Fibroblast of lung (primary cell): ENCODE results near the gene KCNH1. TPM values are rescaled to one million over a fixed set of nuclear protein-coding genes. Genes with fewer than 3 reads are reported as not detected.
A peak's percentile ranks its signal among the peaks of the same experiment; 100 is the strongest.

ENCODE experiments used
- DNase-seq, 2 donors: peaks; one replicate each; pipeline versions ENCODE4 v3.0.0 to v3.0.0-alpha.2; 2010; ENCODE audit warnings: low read depth in 2 of 2
- H2AFZ ChIP-seq: 2 replicates; pipeline ENCODE4 v1.5.1; 2012; ENCODE audit warnings: low read length, control low read depth, inconsistent platforms
- H3K27ac ChIP-seq: 2 replicates; pipeline ENCODE4 v1.5.1; 2011; ENCODE audit warnings: low read length, control low read depth; ENCODE audit not compliant: insufficient read depth
- H3K27me3 ChIP-seq: 2 replicates; pipeline ENCODE4 v1.5.1; 2011; ENCODE audit warnings: mild to moderate bottlenecking, low read length; ENCODE audit not compliant: control insufficient read depth, insufficient read depth
- H3K36me3 ChIP-seq: 2 replicates; pipeline ENCODE4 v1.5.1; 2011; ENCODE audit warnings: low read length; ENCODE audit not compliant: control insufficient read depth, insufficient read depth
- H3K4me1 ChIP-seq: 2 replicates; pipeline ENCODE4 v1.5.1; 2011; ENCODE audit warnings: low read length; ENCODE audit not compliant: control insufficient read depth, insufficient read depth; ENCODE audit errors: extremely low read depth
- H3K4me2 ChIP-seq: 2 replicates; pipeline ENCODE4 v1.5.1; 2011; ENCODE audit warnings: low read length, control low read depth; ENCODE audit not compliant: insufficient read depth; ENCODE audit errors: extremely low read depth
- H3K4me3 ChIP-seq, 4 experiments: fragments of 200-600 bp in 1 of 4; sonication (generic) in 1 of 4; replicated peaks in 1 of 4; 2 replicates each; pipeline ENCODE4 v1.5.1; 2011 to 2016; ENCODE audit warnings: low read length in 4 of 4, low read depth in 3 of 4, mild to moderate bottlenecking in 3 of 4, control low read depth in 2 of 4, inconsistent platforms in 1 of 4, mixed read lengths in 1 of 4; ENCODE audit not compliant: insufficient read depth in 1 of 4; ENCODE audit errors: control extremely low read depth in 1 of 4
- H3K79me2 ChIP-seq: 2 replicates; pipeline ENCODE4 v1.5.1; 2012; ENCODE audit warnings: mild to moderate bottlenecking, low read length, inconsistent platforms; ENCODE audit not compliant: control insufficient read depth, insufficient read depth
- H3K9ac ChIP-seq: 2 replicates; pipeline ENCODE4 v1.5.1; 2011; ENCODE audit warnings: mild to moderate bottlenecking, low read length, control low read depth; ENCODE audit not compliant: insufficient read depth
- H3K9me3 ChIP-seq: 2 replicates; pipeline ENCODE4 v1.5.1; 2012; ENCODE audit warnings: low read depth, low read length; ENCODE audit not compliant: control insufficient read depth, insufficient read depth
- H4K20me1 ChIP-seq: 2 replicates; pipeline ENCODE4 v1.5.1; 2011; ENCODE audit warnings: low read length; ENCODE audit not compliant: control insufficient read depth, insufficient read depth; ENCODE audit errors: extremely low read depth
- EZH2 ChIP-seq: IDR thresholded peaks from 2 replicates; pipeline ENCODE4 v1.5.1; 2012; ENCODE audit warnings: low read length, control low read depth, mild to moderate bottlenecking; ENCODE audit errors: missing control alignments
- polyA plus RNA-seq, 2 donors: library from polyadenylated mRNA; depleted of rRNA in 1 of 2; stranded (reverse) in 1 of 2; unstranded in 1 of 2; fragments of >200 nt; gene quantifications; 2 replicates each; pipeline ENCODE4 v1.2.1, GENCODE V29; 2011 to 2012; ENCODE audit warnings: missing spikeins in 1 of 2
- total RNA-seq: library from RNA; depleted of rRNA; stranded (reverse); fragments of >200 nt; gene quantifications from 2 replicates; pipeline ENCODE4 v1.2.1, GENCODE V29; 2014
- TF ChIP-seq, protein P1 (sequence below), 2 donors: IDR thresholded peaks in 1 of 2; conservative IDR thresholded peaks in 1 of 2; 1 replicate in 1 of 2; 2 replicates in 1 of 2; pipeline ENCODE4 v1.5.1; 2011 to 2012; ENCODE audit warnings: low read length in 2 of 2, control low read depth in 1 of 2, inconsistent platforms in 1 of 2, low read depth in 1 of 2, mild to moderate bottlenecking in 1 of 2

KCNH1 gene
- total and polyA plus RNA-seq, 2 donors (not counting 1 experiment from before 2014, with no cell fraction given), result 0.17 to 1.5 TPM

DNA sequence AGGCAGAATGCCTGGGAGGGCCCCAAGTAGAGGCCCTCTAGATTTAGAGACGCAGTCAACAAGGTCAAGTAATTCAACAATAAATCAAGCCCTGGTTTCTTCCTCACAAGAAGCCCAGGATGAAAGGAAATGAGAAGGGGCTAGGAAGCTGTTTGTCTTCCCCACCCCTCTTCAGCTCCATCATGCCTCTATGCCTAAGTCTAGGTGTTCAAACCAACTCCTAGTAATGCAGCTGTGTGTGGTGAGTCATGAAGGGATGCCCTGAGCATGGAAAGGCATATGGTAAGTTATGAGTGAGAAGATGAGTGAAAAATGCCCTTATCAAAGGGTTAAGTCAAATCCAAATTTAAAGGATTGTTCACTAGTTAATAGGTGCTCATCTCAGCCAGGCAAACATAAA is 339.5 kb downstream of the KCNH1 start:
- Histone ChIP-seq H3K27ac (no peak overlapping the region), H3K9ac (no peak overlapping the region), H3K79me2 (no peaks in the 10 kb centered on the region), H3K36me3 (no peaks in the 10 kb centered on the region), H3K9me3 (no peaks in the 10 kb centered on the region), H3K27me3 (no peaks in the 10 kb centered on the region), H3K4me1 (no peaks in the 10 kb centered on the region), H2AFZ (no peak overlapping the region), H3K4me2 (no peak overlapping the region), H4K20me1 (no peaks in the 10 kb centered on the region), H3K4me3 (no peak overlapping the region)
- no peak for TF ChIP-seq EZH2
- TF ChIP-seq, protein P1, sequence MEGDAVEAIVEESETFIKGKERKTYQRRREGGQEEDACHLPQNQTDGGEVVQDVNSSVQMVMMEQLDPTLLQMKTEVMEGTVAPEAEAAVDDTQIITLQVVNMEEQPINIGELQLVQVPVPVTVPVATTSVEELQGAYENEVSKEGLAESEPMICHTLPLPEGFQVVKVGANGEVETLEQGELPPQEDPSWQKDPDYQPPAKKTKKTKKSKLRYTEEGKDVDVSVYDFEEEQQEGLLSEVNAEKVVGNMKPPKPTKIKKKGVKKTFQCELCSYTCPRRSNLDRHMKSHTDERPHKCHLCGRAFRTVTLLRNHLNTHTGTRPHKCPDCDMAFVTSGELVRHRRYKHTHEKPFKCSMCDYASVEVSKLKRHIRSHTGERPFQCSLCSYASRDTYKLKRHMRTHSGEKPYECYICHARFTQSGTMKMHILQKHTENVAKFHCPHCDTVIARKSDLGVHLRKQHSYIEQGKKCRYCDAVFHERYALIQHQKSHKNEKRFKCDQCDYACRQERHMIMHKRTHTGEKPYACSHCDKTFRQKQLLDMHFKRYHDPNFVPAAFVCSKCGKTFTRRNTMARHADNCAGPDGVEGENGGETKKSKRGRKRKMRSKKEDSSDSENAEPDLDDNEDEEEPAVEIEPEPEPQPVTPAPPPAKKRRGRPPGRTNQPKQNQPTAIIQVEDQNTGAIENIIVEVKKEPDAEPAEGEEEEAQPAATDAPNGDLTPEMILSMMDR (conservative IDR thresholded peaks at IDR 0.05 in 1 of 2, IDR thresholded peaks at IDR 0.05 in 1 of 2; ENCODE audit: low read depth in 1 of 2, low read length in 2 of 2), result no peak
- DNase-seq, result no peak

GRCh38 chr1:210792250-210793102 is 341.5 kb downstream of the KCNH1 start:
- Histone ChIP-seq H3K79me2 (no peaks in the 10 kb centered on the region), H3K4me3 (no peak overlapping the region), H3K9me3 (no peaks in the 10 kb centered on the region), H3K27me3 (no peaks in the 10 kb centered on the region), H3K4me2 (no peak overlapping the region), H3K36me3 (no peaks in the 10 kb centered on the region), H2AFZ (no peak overlapping the region), H3K4me1 (no peaks in the 10 kb centered on the region), H3K9ac (no peak overlapping the region), H4K20me1 (no peaks in the 10 kb centered on the region), H3K27ac (no peak overlapping the region)
- TF ChIP-seq EZH2, result no peak
- TF ChIP-seq, protein P1 (conservative IDR thresholded peaks at IDR 0.05 in 1 of 2, IDR thresholded peaks at IDR 0.05 in 1 of 2; ENCODE audit: low read depth in 1 of 2, low read length in 2 of 2), result no peak
- DNase-seq, result peak; percentile 26 to 92

DNA sequence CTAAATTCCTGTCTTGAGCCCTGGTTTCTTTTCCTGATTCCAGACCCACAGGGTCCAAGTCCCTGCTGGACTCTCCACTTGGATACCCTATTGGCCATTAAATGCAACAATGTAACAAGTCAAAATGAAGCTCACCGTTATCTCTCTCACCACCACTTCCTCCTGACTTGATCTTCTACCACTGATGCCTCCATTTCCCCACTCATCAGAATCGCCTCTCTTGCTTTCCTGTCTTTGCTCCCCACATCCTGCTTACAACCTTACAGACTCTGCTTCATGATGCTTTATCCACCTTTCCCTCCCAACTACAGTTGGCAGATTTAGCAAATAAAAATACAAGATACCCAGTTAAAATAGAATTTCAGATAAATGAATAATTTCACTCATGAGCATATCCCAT is 343.8 kb downstream of the KCNH1 start:
- H3K27me3 ChIP-seq, result no peaks in the 10 kb centered on the region
- H3K79me2 ChIP-seq, result no peaks in the 10 kb centered on the region
- no peak overlapping the region for H3K4me3 ChIP-seq
- H3K27ac ChIP-seq, result no peak overlapping the region
- H3K36me3 ChIP-seq, result no peaks in the 10 kb centered on the region
- no peak overlapping the region for H3K9ac ChIP-seq
- no peaks in the 10 kb centered on the region for H3K9me3 ChIP-seq
- H3K4me1 ChIP-seq, result no peaks in the 10 kb centered on the region
- H4K20me1 ChIP-seq, result no peaks in the 10 kb centered on the region
- TF ChIP-seq, protein P1 (conservative IDR thresholded peaks at IDR 0.05 in 1 of 2, IDR thresholded peaks at IDR 0.05 in 1 of 2; ENCODE audit: low read depth in 1 of 2, low read length in 2 of 2), result no peak
- no peak for TF ChIP-seq EZH2
- no peak for DNase-seq
- H2AFZ ChIP-seq, result no peak overlapping the region
- no peak overlapping the region for H3K4me2 ChIP-seq
